ENCODE results near the gene MBP. TPM values are rescaled to one million over a fixed set of nuclear protein-coding genes. Genes with fewer than 3 reads are reported as not detected.

Gene MBP
- total and polyA plus RNA-seq, 5 donors from 2014 or later: 134 to 172 (median 143) TPM

GRCh38 chr18:76959605-76960004, 173.0 kb downstream of the MBP start:
- Mint-ChIP-seq H3K4me1 (peaks cover 20 to 32% (median 23%) of the 10 kb centered on the region in 4 donors), H3K9me3 (peaks cover 0 to 2% (median 0%) of the 10 kb centered on the region in 7 donors), H3K4me3 (no peak overlapping the region), H3K27me3 (no peaks in the 10 kb centered on the region), H3K27ac (peak overlapping the region in 2 of 3 donors; percentile 17 to 86), H3K36me3 (peaks cover 53% of the 10 kb centered on the region)
- ATAC-seq (ENCODE audit: low read depth in 2 of 2): no peak
- DNase-seq: no peak
- Histone ChIP-seq H3K36me3 (ENCODE audit: control insufficient read depth, insufficient read depth, low read length) (peaks cover 60% of the 10 kb centered on the region), H3K27ac (ENCODE audit: insufficient read depth, low read length, poor library complexity, severe bottlenecking) (no peak overlapping the region), H3K4me1 (ENCODE audit: control insufficient read depth, insufficient read depth, low read length, poor library complexity, severe bottlenecking) (peaks cover 11% of the 10 kb centered on the region), H3K4me3 (ENCODE audit: low read depth, low read length) (no peak overlapping the region), H3K27me3 (ENCODE audit: control insufficient read depth, insufficient read depth, low read length) (no peaks in the 10 kb centered on the region), H3K9me3 (ENCODE audit: control insufficient read depth in 2 of 2, low read length in 2 of 2) (no peaks in the 10 kb centered on the region)

GRCh38 chr18:76958692-76959341, 173.8 kb downstream of the MBP start:
- ATAC-seq (ENCODE audit: low read depth in 2 of 2) (no peak), DNase-seq (no peak)
- H3K4me1 Mint-ChIP-seq: peaks cover 12 to 24% (median 18%) of the 10 kb centered on the region in 4 donors
- H3K4me3 Mint-ChIP-seq: no peak overlapping the region
- no peaks in the 10 kb centered on the region for H3K9me3 ChIP-seq (ENCODE audit: control insufficient read depth in 2 of 2, low read length in 2 of 2)
- no peak overlapping the region for H3K4me3 ChIP-seq (ENCODE audit: low read depth, low read length)
- peaks cover 60% of the 10 kb centered on the region for H3K36me3 ChIP-seq (ENCODE audit: control insufficient read depth, insufficient read depth, low read length)
- no peaks in the 10 kb centered on the region for H3K27me3 Mint-ChIP-seq
- H3K27me3 ChIP-seq (ENCODE audit: control insufficient read depth, insufficient read depth, low read length): no peaks in the 10 kb centered on the region
- peaks cover 0 to 2% (median 0%) of the 10 kb centered on the region in 7 donors for H3K9me3 Mint-ChIP-seq
- no peak overlapping the region for H3K27ac ChIP-seq (ENCODE audit: insufficient read depth, low read length, poor library complexity, severe bottlenecking)
- H3K27ac Mint-ChIP-seq: peak overlapping the region in 1 of 3 donors; percentile 51
- H3K4me1 ChIP-seq (ENCODE audit: control insufficient read depth, insufficient read depth, low read length, poor library complexity, severe bottlenecking): peaks cover 5% of the 10 kb centered on the region
- H3K36me3 Mint-ChIP-seq: peaks cover 53% of the 10 kb centered on the region

DNA sequence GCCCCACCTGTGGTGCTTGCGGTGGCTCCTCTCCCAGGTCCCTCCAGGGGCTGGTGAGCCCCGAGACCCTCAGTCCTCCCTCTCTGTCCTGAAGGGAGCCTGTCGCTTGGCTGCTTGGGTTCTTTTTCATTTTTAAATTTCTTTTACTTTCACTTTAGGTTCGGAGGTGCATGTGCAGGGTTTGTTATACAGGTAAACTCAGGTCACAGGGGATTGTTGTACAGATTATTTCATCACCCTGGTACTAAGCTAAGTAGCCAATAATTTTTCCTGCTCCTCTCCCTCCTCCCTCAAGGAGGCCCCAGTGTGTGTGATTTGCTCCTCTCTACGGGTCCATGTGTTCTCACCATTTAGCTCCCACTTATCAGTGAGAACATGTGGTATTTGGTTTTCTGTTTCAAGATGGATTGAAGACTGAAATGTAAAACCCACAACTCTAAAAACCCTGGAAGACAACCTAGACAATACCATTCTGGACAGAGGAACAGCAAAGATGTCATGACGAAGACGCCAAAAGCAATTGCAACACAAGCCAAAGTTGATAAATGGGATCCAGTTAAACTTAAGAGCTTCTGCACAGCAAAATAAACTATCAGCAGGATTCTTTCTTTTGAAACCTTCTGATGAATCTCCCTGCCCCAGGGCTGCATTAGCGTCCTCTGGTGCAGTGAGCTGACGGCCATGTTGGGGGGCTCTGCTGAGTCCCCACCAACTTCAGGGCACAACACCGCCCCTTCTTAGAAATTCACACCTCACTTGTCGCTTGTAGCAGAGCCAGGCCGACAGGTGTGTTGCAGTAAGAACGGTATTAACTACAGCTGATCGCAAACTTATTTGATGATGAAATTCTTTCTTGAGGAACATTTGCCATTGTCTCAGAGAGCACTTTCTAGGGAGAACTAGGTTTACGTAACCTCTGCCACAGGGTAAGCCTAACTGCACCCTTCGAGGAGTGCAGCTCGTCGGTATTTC, 174.9 kb downstream of the MBP start:
- DNase-seq: no peak
- no peak overlapping the region for H3K4me3 Mint-ChIP-seq
- Histone ChIP-seq H3K27ac (ENCODE audit: insufficient read depth, low read length, poor library complexity, severe bottlenecking) (no peak overlapping the region), H3K36me3 (ENCODE audit: control insufficient read depth, insufficient read depth, low read length) (peaks cover 65% of the 10 kb centered on the region), H3K27me3 (ENCODE audit: control insufficient read depth, insufficient read depth, low read length) (no peaks in the 10 kb centered on the region), H3K4me3 (ENCODE audit: low read depth, low read length) (no peak overlapping the region), H3K9me3 (ENCODE audit: control insufficient read depth in 2 of 2, low read length in 2 of 2) (no peaks in the 10 kb centered on the region), H3K4me1 (ENCODE audit: control insufficient read depth, insufficient read depth, low read length, poor library complexity, severe bottlenecking) (no peaks in the 10 kb centered on the region)
- H3K27me3 Mint-ChIP-seq: no peaks in the 10 kb centered on the region
- peaks cover 52% of the 10 kb centered on the region for H3K36me3 Mint-ChIP-seq
- peak overlapping the region in 2 of 3 donors; percentile 15 to 33 for H3K27ac Mint-ChIP-seq
- H3K4me1 Mint-ChIP-seq: peaks cover under 1 to 13% (median 7%) of the 10 kb centered on the region in 4 donors
- peaks cover 0 to 2% (median 0%) of the 10 kb centered on the region in 7 donors for H3K9me3 Mint-ChIP-seq
- no peak for ATAC-seq (ENCODE audit: low read depth in 2 of 2)

GRCh38 chr18:76956648-76957047, 175.9 kb downstream of the MBP start:
- ATAC-seq (ENCODE audit: low read depth in 2 of 2): no peak
- no peak for DNase-seq
- Histone ChIP-seq H3K36me3 (ENCODE audit: control insufficient read depth, insufficient read depth, low read length) (peaks cover 71% of the 10 kb centered on the region), H3K27ac (ENCODE audit: insufficient read depth, low read length, poor library complexity, severe bottlenecking) (no peak overlapping the region), H3K9me3 (ENCODE audit: control insufficient read depth in 2 of 2, low read length in 2 of 2) (no peaks in the 10 kb centered on the region), H3K27me3 (ENCODE audit: control insufficient read depth, insufficient read depth, low read length) (no peaks in the 10 kb centered on the region), H3K4me1 (ENCODE audit: control insufficient read depth, insufficient read depth, low read length, poor library complexity, severe bottlenecking) (no peaks in the 10 kb centered on the region), H3K4me3 (ENCODE audit: low read depth, low read length) (no peak overlapping the region)
- Mint-ChIP-seq H3K27ac (no peak overlapping the region), H3K4me3 (no peak overlapping the region), H3K36me3 (peaks cover 46% of the 10 kb centered on the region), H3K27me3 (no peaks in the 10 kb centered on the region), H3K4me1 (peaks cover 0 to 4% (median 2%) of the 10 kb centered on the region in 4 donors), H3K9me3 (peaks cover 0 to under 1% (median 0%) of the 10 kb centered on the region in 7 donors)

- Histone ChIP-seq H3K9me3 (ENCODE audit: control insufficient read depth in 2 of 2, low read length in 2 of 2) (no peaks in the 10 kb centered on the region), H3K27ac (ENCODE audit: insufficient read depth, low read length, poor library complexity, severe bottlenecking) (no peak overlapping the region), H3K4me1 (ENCODE audit: control insufficient read depth, insufficient read depth, low read length, poor library complexity, severe bottlenecking) (no peaks in the 10 kb centered on the region), H3K4me3 (ENCODE audit: low read depth, low read length) (no peak overlapping the region), H3K27me3 (ENCODE audit: control insufficient read depth, insufficient read depth, low read length) (no peaks in the 10 kb centered on the region), H3K36me3 (ENCODE audit: control insufficient read depth, insufficient read depth, low read length) (peaks cover 68% of the 10 kb centered on the region)
- peak overlapping the region in 1 of 4 donors; percentile 27 for H3K4me3 Mint-ChIP-seq
- peaks cover 2 to 9% (median 7%) of the 10 kb centered on the region in 4 donors for H3K4me1 Mint-ChIP-seq
- H3K9me3 Mint-ChIP-seq: no peaks in the 10 kb centered on the region
- H3K27ac Mint-ChIP-seq: no peak overlapping the region
- H3K36me3 Mint-ChIP-seq: peaks cover 45% of the 10 kb centered on the region
- ATAC-seq (ENCODE audit: low read depth in 2 of 2) (no peak), DNase-seq (no peak)
- no peaks in the 10 kb centered on the region for H3K27me3 Mint-ChIP-seq
These were observed 176.9 kb downstream of the MBP start for GRCh38 chr18:76955524-76956170.

DNA sequence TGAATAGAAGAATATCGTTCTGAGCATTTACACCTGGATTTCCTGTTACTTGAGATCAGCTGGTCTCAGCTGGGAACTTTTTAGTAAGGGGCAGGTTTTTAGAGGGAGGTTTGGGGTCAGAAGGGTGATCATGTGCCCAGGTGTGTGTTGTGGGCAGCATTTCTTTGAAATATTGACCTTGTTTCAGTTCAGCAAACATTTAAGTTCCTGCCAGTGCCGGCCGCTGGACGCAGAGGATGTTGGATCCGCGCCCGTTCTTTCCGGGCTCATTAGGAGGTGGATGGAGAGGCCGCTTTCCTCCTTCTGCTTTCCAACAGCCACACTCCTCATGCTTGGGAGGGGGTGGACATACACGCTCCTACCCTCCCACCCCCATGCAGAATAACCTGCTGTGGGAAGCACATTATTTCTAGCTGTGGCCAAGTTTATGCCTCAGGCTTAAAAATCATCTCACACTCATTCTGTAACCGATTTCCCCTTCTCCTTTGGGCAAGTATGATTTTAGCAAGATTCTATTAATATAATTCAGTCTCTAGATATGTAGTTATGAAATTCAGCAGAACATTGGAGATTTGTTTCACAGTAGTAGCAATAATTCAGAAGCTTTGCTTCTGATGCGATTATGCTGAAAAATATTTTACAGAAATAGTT, 178.9 kb downstream of the MBP start:
- Mint-ChIP-seq H3K4me3 (no peak overlapping the region), H3K27ac (peak overlapping the region in 1 of 3 donors; percentile 36), H3K9me3 (no peaks in the 10 kb centered on the region), H3K27me3 (no peaks in the 10 kb centered on the region), H3K4me1 (peaks cover 4 to 18% (median 16%) of the 10 kb centered on the region in 4 donors), H3K36me3 (peaks cover 40% of the 10 kb centered on the region)
- Histone ChIP-seq H3K9me3 (ENCODE audit: control insufficient read depth in 2 of 2, low read length in 2 of 2) (no peaks in the 10 kb centered on the region), H3K36me3 (ENCODE audit: control insufficient read depth, insufficient read depth, low read length) (peaks cover 53% of the 10 kb centered on the region), H3K4me3 (ENCODE audit: low read depth, low read length) (no peak overlapping the region), H3K4me1 (ENCODE audit: control insufficient read depth, insufficient read depth, low read length, poor library complexity, severe bottlenecking) (peaks cover under 1% of the 10 kb centered on the region), H3K27me3 (ENCODE audit: control insufficient read depth, insufficient read depth, low read length) (no peaks in the 10 kb centered on the region), H3K27ac (ENCODE audit: insufficient read depth, low read length, poor library complexity, severe bottlenecking) (no peak overlapping the region)
- no peak for ATAC-seq (ENCODE audit: low read depth in 2 of 2)
- DNase-seq: no peak

DNA sequence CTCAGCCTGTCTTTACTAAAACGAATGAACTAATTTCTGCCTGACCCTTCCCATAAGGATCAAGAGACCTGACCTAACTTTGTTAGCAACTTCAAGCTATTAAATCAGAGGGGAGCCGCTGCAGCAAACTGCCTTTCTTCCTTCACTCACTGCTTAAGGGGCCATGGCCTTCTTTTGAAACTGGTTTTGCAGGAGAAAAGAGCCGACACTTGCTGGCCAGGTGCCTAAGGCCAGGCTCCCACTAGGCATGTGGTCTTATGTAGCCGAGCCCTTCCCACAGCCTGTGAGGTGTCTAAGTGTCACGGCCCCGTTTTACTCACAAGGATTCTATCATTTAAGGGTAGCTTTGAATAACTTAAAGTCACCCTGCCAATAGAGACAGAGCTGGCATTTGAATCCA, 179.4 kb downstream of the MBP start:
- H3K9me3 ChIP-seq (ENCODE audit: control insufficient read depth in 2 of 2, low read length in 2 of 2): no peaks in the 10 kb centered on the region
- DNase-seq (no peak), ATAC-seq (ENCODE audit: low read depth in 2 of 2) (no peak)
- Mint-ChIP-seq H3K27me3 (no peaks in the 10 kb centered on the region), H3K9me3 (no peaks in the 10 kb centered on the region), H3K4me3 (no peak overlapping the region), H3K27ac (peak overlapping the region in 2 of 3 donors; percentile 36 to 57), H3K4me1 (peaks cover 4 to 24% (median 20%) of the 10 kb centered on the region in 4 donors), H3K36me3 (peaks cover 45% of the 10 kb centered on the region)
- H3K36me3 ChIP-seq (ENCODE audit: control insufficient read depth, insufficient read depth, low read length): peaks cover 52% of the 10 kb centered on the region
- H3K27ac ChIP-seq (ENCODE audit: insufficient read depth, low read length, poor library complexity, severe bottlenecking): no peak overlapping the region
- H3K4me1 ChIP-seq (ENCODE audit: control insufficient read depth, insufficient read depth, low read length, poor library complexity, severe bottlenecking): peaks cover 6% of the 10 kb centered on the region
- H3K27me3 ChIP-seq (ENCODE audit: control insufficient read depth, insufficient read depth, low read length): no peaks in the 10 kb centered on the region
- no peak overlapping the region for H3K4me3 ChIP-seq (ENCODE audit: low read depth, low read length)

Measured in CD4-positive, CD25-positive, alpha-beta regulatory T cell (primary cell).